Peyer's patch (tissue), 4 donors: ENCODE data around the gene POLD2. TPM values are rescaled to one million over a fixed set of nuclear protein-coding genes. Genes with fewer than 3 reads are reported as not detected.
A peak's percentile ranks its signal among the peaks of the same experiment; 100 is the strongest.

Experiments used
- DNase-seq, 3 donors: peaks; one replicate each; pipeline ENCODE4 v3.0.0-alpha.2; 2017 to 2019
- H3K27ac ChIP-seq, 4 donors: fragments of 200-600 bp; sonication (generic); one replicate each; pipeline ENCODE4 v1.5.1; 2016 to 2019
- H3K27me3 ChIP-seq, 2 donors: fragments of 200-600 bp; sonication (generic); one replicate each; pipeline ENCODE4 v1.5.1; 2019
- H3K36me3 ChIP-seq, 3 donors: fragments of 200-600 bp; sonication (generic); one replicate each; pipeline ENCODE4 v1.5.1; 2016 to 2019
- H3K4me1 ChIP-seq, 4 donors: fragments of 200-600 bp; sonication (generic); one replicate each; pipeline ENCODE4 v1.5.1; 2016 to 2019
- H3K4me3 ChIP-seq, 4 donors: fragments of 200-600 bp; sonication (generic); 1 replicate in 3 of 4; 2 replicates in 1 of 4; pipeline ENCODE4 v1.5.1; 2016 to 2019; ENCODE audit warnings: mild to moderate bottlenecking in 1 of 4
- H3K9me3 ChIP-seq, 4 donors: fragments of 200-600 bp; sonication (generic); one replicate each; pipeline ENCODE4 v1.5.1; 2016 to 2019; ENCODE audit warnings: mild to moderate bottlenecking in 1 of 4
- POLR2A ChIP-seq, 2 donors: fragments of 450-650 bp; IDR thresholded peaks; one replicate each; pipeline ENCODE4 v1.5.1; 2017; ENCODE audit warnings: antibody characterized with exemption in 2 of 2, mild to moderate bottlenecking in 2 of 2, moderate library complexity in 2 of 2
- total RNA-seq, 4 donors: library from RNA; depleted of rRNA; stranded (reverse); fragments of >200 nt; gene quantifications; one replicate each; pipeline ENCODE4 v1.1.0, GENCODE V29; 2016
- TF ChIP-seq, protein P1 (sequence below), 6 experiments: fragments of 450-650 bp in 4 of 6; fragments of 200-600 bp in 2 of 6; sonication (generic) in 1 of 6; IDR thresholded peaks; one replicate each; pipeline ENCODE4 v1.5.1; 2017 to 2019; ENCODE audit warnings: antibody characterized with exemption in 6 of 6, mild to moderate bottlenecking in 3 of 6, moderate library complexity in 1 of 6

The POLD2 gene
- total RNA-seq, 4 donors from 2014 or later = 7.4 to 80.9 (median 28.4) TPM

- TF ChIP-seq, protein P1, sequence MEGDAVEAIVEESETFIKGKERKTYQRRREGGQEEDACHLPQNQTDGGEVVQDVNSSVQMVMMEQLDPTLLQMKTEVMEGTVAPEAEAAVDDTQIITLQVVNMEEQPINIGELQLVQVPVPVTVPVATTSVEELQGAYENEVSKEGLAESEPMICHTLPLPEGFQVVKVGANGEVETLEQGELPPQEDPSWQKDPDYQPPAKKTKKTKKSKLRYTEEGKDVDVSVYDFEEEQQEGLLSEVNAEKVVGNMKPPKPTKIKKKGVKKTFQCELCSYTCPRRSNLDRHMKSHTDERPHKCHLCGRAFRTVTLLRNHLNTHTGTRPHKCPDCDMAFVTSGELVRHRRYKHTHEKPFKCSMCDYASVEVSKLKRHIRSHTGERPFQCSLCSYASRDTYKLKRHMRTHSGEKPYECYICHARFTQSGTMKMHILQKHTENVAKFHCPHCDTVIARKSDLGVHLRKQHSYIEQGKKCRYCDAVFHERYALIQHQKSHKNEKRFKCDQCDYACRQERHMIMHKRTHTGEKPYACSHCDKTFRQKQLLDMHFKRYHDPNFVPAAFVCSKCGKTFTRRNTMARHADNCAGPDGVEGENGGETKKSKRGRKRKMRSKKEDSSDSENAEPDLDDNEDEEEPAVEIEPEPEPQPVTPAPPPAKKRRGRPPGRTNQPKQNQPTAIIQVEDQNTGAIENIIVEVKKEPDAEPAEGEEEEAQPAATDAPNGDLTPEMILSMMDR (IDR thresholded peaks at IDR 0.05) = no peak
- no peak for TF ChIP-seq POLR2A (IDR thresholded peaks at IDR 0.05)
- DNase-seq = peak in 1 of 3 donors; percentile 45
- no peak overlapping the region for H3K4me3 ChIP-seq
- H3K27ac ChIP-seq = no peak overlapping the region
- no peaks in the 10 kb centered on the region for H3K27me3 ChIP-seq
- H3K36me3 ChIP-seq = peaks cover 0 to 6% (median 0%) of the 10 kb centered on the region in 3 donors
- H3K9me3 ChIP-seq = no peaks in the 10 kb centered on the region
- H3K4me1 ChIP-seq = peaks cover 3 to 42% (median 19%) of the 10 kb centered on the region in 4 donors
Measured at GRCh38 chr7:44068054-44068453, 55.3 kb downstream of the POLD2 start.

DNA sequence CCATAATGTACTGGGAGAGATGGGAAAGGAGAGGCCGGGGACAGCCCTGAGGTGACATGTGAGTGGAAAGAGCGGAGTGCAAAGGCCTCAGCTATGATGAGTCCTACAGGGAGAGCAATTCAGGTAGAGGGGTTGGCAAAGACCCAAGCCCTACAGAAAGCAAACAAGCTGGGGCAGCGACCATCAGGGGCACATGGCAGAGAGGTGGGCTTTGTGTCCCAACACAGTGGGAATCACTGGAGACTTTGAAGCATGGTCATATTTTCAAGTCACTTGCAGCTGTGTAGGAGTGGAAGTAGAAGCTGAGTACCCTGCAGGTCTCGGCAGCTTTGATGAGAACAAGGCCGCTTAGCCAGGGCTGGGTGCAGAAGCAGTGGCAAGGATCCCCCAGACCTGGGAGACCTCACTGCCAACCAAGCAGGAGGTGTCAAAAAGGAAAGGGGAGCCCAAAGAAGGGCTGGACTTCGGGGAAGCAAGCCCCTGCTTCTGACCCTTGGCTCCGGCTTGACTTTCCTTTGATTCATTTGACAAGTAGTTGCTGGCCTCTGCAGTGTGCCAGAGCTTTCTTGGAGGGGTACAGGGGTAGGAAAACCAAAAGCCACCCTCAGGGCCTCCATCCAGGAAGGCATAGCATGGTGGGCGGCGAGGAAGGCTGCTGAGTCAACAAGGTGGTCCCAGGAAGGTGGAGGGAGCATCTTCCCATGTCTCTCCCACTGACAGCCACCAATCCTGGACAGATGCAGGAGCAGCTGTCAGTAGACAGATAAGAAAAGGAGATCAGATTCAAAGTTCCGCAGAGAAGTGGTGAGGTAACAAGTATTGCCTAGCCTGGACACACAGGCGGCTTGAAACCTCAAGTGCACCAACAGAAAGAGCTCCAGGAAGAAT is 56.0 kb downstream of the POLD2 start:
- H3K27ac ChIP-seq = no peak overlapping the region
- TF ChIP-seq POLR2A (IDR thresholded peaks at IDR 0.05) = peak in 1 of 2 donors; percentile 9
- TF ChIP-seq, protein P1 (IDR thresholded peaks at IDR 0.05) = no peak
- DNase-seq = peak in 2 of 3 donors; percentile 47 to 48
- H3K9me3 ChIP-seq = no peaks in the 10 kb centered on the region
- H3K4me1 ChIP-seq = peaks cover 0 to 35% (median 18%) of the 10 kb centered on the region in 4 donors
- no peaks in the 10 kb centered on the region for H3K27me3 ChIP-seq
- no peak overlapping the region for H3K4me3 ChIP-seq
- H3K36me3 ChIP-seq = peaks cover 0 to under 1% (median 0%) of the 10 kb centered on the region in 3 donors

GRCh38 chr7:44066494-44067063 is 56.8 kb downstream of the POLD2 start:
- TF ChIP-seq POLR2A (IDR thresholded peaks at IDR 0.05) = no peak
- TF ChIP-seq, protein P1 (IDR thresholded peaks at IDR 0.05) = no peak
- Histone ChIP-seq H3K27ac (no peak overlapping the region), H3K4me3 (no peak overlapping the region), H3K9me3 (no peaks in the 10 kb centered on the region), H3K27me3 (no peaks in the 10 kb centered on the region), H3K4me1 (peaks cover 0 to 27% (median 18%) of the 10 kb centered on the region in 4 donors), H3K36me3 (peaks cover 0 to 8% (median 0%) of the 10 kb centered on the region in 3 donors)
- peak in 2 of 3 donors; percentile 47 to 50 for DNase-seq

DNA sequence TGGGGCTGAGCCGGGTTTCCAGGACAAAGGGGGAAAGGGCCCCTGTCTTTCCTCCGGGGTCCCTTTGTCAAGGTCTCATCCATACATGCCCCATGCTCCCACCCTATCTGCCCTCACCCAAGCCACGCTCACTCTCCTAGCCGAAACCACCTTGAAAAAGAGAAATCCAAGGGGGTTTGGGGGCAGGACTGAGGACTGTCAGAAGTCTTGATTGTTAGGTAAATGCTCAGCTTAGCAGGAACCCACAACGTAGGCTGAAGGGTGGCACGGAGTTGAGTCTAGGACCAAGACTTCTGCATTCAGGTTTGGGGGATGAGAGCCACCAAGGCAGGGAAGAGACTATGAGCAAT is 57.3 kb downstream of the POLD2 start:
- no peak overlapping the region for H3K4me3 ChIP-seq
- H3K36me3 ChIP-seq = peaks cover 0 to 13% (median 0%) of the 10 kb centered on the region in 3 donors
- H3K27ac ChIP-seq = no peak overlapping the region
- peaks cover 0 to 25% (median 18%) of the 10 kb centered on the region in 4 donors for H3K4me1 ChIP-seq
- H3K27me3 ChIP-seq = no peaks in the 10 kb centered on the region
- TF ChIP-seq, protein P1 (IDR thresholded peaks at IDR 0.05) = no peak
- TF ChIP-seq POLR2A (IDR thresholded peaks at IDR 0.05) = no peak
- peak in 1 of 3 donors; percentile 46 for DNase-seq
- no peaks in the 10 kb centered on the region for H3K9me3 ChIP-seq

GRCh38 chr7:44065431-44066110 is 57.8 kb downstream of the POLD2 start, which contains the start of gene PGAM2:
PGAM2 (minus strand) TSS chr7:44065567; CDS start chr7:44065529, 38 bp downstream.
- Histone ChIP-seq H3K4me3 (no peak within 1 kb of the TSS), H3K4me1 (peaks cover 0 to 25% (median 18%) of the 10 kb centered on the region in 4 donors), H3K9me3 (no peaks in the 10 kb centered on the region), H3K27ac (peak within 1 kb of the TSS in 1 of 4 donors; percentile 19), H3K36me3 (peaks cover 0 to 18% (median 0%) of the 10 kb centered on the region in 3 donors), H3K27me3 (no peaks in the 10 kb centered on the region)
- peak in 2 of 3 donors; percentile 52 for DNase-seq
- TF ChIP-seq POLR2A (IDR thresholded peaks at IDR 0.05) = no peak
- TF ChIP-seq, protein P1 (IDR thresholded peaks at IDR 0.05) = no peak
